Skin epidermis (tissue), 12 donors: ENCODE measurements around the gene CD320.

Experiments used
- H3K27ac ChIP-seq, 21 experiments: fragments of 200-600 bp; sonication (generic) in 11 of 21; one replicate each; pipeline ENCODE4 v1.5.0; 2020; ENCODE audit warnings: mild to moderate bottlenecking in 3 of 21, inconsistent platforms in 2 of 21, moderate library complexity in 2 of 21
- H3K4me3 ChIP-seq, 7 experiments: fragments of 200-600 bp; sonication (generic) in 2 of 7; one replicate each; pipeline ENCODE4 v1.5.0; 2020; ENCODE audit warnings: inconsistent platforms in 2 of 7, mild to moderate bottlenecking in 2 of 7, moderate library complexity in 1 of 7

CD320 gene

GRCh38 chr19:8259142-8259921 lies 48.8 kb downstream of the CD320 start:
- Histone ChIP-seq H3K4me3 (no peak overlapping the region), H3K27ac (no peak overlapping the region)

- Histone ChIP-seq H3K27ac (no peak overlapping the region), H3K4me3 (no peak overlapping the region)
These were observed 51.1 kb downstream of the CD320 start for GRCh38 chr19:8257052-8257443.

- H3K27ac ChIP-seq, result no peak overlapping the region
- no peak overlapping the region for H3K4me3 ChIP-seq
These were observed 51.7 kb downstream of the CD320 start for GRCh38 chr19:8256276-8257051.

DNA sequence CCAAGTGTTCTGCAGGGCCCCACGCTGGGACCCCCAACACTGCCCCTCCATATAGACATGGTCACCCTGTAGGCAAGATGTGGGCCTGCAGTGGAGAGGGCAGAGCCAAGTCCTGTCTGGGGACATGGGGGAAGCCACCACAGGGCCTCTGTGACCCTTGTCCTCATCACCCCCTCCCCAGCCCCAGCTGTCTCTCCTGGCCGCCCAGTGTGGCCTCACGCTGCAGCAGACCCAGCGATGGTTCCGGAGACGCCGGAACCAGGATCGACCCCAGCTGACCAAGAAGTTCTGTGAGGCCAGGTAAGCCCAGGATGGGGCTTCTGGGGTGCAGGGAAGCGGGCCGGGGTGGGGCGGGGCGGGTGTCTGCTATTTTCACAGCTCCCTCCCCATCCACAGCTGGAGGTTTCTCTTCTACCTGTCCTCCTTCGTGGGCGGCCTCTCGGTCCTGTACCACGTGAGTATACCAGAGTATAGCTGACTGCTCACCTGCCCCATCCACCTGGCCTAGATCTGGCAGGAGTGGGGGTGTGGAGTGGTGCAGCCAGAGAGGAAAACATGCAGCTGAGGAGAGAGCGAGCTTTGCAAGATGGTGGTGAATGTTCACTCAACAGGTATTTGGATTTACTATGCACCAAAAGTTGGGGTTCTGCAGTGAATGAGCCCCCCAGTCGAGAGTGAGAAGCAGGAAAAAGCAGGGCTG lies 52.6 kb downstream of the CD320 start:
- H3K4me3 ChIP-seq, result no peak overlapping the region

GRCh38 chr19:8254286-8255001 lies 53.7 kb downstream of the CD320 start:
- no peak overlapping the region for H3K4me3 ChIP-seq

More for the DNA sequence above, 52.6 kb downstream of the CD320 start:
- no peak overlapping the region for H3K27ac ChIP-seq

GRCh38 chr19:8253678-8254077 lies 54.5 kb downstream of the CD320 start:
- H3K4me3 ChIP-seq, result no peak overlapping the region
- H3K27ac ChIP-seq, result no peak overlapping the region

More at GRCh38 chr19:8254286-8255001, 53.7 kb downstream of the CD320 start:
- no peak overlapping the region for H3K27ac ChIP-seq

DNA sequence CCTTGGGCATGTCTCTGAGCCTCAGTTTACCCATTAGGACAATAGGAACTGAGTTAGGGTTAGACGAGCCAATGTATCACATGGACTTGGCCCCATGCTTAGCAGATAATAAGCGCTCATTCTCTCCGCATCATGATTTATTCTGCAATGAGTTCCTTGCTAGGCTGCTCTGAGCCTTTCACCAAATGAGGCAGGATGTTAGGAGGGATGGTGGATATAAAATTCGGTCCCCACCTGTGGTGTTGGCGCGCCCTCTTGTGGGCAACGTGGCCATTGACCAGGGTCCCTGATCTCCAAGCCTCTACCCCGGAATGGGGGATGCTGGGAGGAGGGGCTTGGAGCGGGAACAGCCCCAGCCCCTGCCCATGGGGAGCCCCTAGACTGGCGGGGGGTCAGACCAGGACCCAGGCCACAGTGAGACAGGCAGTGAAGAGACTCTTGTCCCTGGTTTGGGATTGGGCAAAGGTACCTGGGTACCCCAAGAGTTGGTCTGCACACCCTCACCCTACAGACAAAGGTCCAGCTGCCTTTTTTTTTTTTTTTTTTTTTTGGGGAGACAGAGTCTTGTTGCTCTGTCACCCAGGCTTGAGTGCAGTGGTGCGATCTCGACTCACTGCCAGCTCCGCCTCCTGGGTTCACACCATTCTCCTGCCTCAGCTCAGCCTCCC lies 55.1 kb downstream of the CD320 start:
- H3K4me3 ChIP-seq, result no peak overlapping the region
- no peak overlapping the region for H3K27ac ChIP-seq
